Measurements from ENCODE around the gene UBXN11. TPM values are rescaled to one million over a fixed set of nuclear protein-coding genes. Genes with fewer than 3 reads are reported as not detected.
A peak's percentile ranks its signal among the peaks of the same experiment; 100 is the strongest.

Gene UBXN11
- polyA plus RNA-seq, 1 experiment: 6.1 TPM

DNA sequence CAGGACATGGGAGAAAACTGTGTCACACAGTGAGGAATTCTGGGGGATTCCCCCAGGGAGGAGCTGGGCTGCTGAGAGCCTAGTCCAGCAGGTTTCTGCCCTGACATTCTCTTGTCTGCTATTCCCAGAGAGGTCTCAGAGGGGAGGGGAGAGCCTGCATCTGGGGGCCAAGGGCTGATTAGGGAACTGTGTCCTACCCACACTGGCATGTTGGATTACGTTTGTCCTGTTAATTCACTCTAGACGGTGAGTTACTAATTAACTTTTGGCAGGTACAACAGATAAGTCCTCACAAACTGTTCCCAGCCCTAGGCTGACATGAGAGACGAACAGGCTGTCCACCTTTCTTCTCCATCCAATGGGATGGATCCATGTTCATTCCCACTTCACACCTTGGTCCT lies 29.2 kb downstream of the UBXN11 start:
- CTCF ChIA-PET: interaction anchor here (0.6 to 5.7 kb wide), 6 partner anchors 9 to 139 kb away, joined by 3 to 62 read pairs (median 5); partner anchors contain the start of gene ZNF593
- Histone ChIP-seq H3K27ac (ENCODE audit: low read depth, low read length) (peak overlapping the region; percentile 39), H3K9me3 (ENCODE audit: control insufficient read depth, insufficient read depth, low read length) (no peaks in the 10 kb centered on the region; the same call in 1 of the 2 replicates), H3K27me3 (ENCODE audit: control insufficient read depth, insufficient read depth, low read length) (no peaks in the 10 kb centered on the region), H3K4me3 (ENCODE audit: low read depth, low read length) (no peak overlapping the region)
- TF ChIP-seq, protein P1, sequence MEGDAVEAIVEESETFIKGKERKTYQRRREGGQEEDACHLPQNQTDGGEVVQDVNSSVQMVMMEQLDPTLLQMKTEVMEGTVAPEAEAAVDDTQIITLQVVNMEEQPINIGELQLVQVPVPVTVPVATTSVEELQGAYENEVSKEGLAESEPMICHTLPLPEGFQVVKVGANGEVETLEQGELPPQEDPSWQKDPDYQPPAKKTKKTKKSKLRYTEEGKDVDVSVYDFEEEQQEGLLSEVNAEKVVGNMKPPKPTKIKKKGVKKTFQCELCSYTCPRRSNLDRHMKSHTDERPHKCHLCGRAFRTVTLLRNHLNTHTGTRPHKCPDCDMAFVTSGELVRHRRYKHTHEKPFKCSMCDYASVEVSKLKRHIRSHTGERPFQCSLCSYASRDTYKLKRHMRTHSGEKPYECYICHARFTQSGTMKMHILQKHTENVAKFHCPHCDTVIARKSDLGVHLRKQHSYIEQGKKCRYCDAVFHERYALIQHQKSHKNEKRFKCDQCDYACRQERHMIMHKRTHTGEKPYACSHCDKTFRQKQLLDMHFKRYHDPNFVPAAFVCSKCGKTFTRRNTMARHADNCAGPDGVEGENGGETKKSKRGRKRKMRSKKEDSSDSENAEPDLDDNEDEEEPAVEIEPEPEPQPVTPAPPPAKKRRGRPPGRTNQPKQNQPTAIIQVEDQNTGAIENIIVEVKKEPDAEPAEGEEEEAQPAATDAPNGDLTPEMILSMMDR (IDR thresholded peaks at IDR 0.05; ENCODE audit: low read depth, low read length): no peak
- POLR2A ChIA-PET: no interaction called here
- DNase-seq (ENCODE audit: low read depth, low spot score): no peak

DNA sequence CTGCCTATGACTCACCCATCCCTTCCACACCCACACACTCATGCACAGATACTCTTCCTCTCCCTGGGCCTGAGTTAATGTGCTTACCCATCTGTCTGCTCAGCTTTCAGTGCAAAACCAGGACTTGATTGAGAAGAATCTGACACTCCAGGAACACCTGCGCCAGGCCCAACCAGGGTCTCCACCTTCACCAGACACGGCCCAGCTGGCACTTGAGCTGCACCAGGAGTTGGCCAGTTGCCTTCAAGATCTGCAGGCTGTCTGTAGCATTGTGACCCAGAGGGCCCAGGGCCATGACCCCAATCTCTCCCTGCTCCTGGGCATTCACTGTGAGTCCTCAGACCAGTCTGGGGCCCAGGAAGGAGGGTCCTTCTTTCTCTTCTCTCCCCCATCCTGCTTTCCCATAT lies 30.0 kb downstream of the UBXN11 start:
- H3K4me3 ChIP-seq (ENCODE audit: low read depth, low read length): no peak overlapping the region
- peak overlapping the region; percentile 61 for H3K27ac ChIP-seq (ENCODE audit: low read depth, low read length)
- no peak for DNase-seq (ENCODE audit: low read depth, low spot score)
- POLR2A ChIA-PET: interaction anchor here (1.1 to 1.5 kb wide), 2 partner anchors 22 to 45 kb away, joined by 3 to 5 read pairs; no protein-coding TSS in a partner anchor
- TF ChIP-seq, protein P1 (IDR thresholded peaks at IDR 0.05; ENCODE audit: low read depth, low read length): no peak
- no peaks in the 10 kb centered on the region for H3K27me3 ChIP-seq (ENCODE audit: control insufficient read depth, insufficient read depth, low read length)
- CTCF ChIA-PET: interaction anchor here (0.7 to 5.7 kb wide), 20 partner anchors 9 to 140 kb away, joined by 3 to 62 read pairs (median 6); partner anchors contain the start of genes CEP85 and ZNF593
- no peaks in the 10 kb centered on the region; the same call in 1 of the 2 replicates for H3K9me3 ChIP-seq (ENCODE audit: control insufficient read depth, insufficient read depth, low read length)

DNA sequence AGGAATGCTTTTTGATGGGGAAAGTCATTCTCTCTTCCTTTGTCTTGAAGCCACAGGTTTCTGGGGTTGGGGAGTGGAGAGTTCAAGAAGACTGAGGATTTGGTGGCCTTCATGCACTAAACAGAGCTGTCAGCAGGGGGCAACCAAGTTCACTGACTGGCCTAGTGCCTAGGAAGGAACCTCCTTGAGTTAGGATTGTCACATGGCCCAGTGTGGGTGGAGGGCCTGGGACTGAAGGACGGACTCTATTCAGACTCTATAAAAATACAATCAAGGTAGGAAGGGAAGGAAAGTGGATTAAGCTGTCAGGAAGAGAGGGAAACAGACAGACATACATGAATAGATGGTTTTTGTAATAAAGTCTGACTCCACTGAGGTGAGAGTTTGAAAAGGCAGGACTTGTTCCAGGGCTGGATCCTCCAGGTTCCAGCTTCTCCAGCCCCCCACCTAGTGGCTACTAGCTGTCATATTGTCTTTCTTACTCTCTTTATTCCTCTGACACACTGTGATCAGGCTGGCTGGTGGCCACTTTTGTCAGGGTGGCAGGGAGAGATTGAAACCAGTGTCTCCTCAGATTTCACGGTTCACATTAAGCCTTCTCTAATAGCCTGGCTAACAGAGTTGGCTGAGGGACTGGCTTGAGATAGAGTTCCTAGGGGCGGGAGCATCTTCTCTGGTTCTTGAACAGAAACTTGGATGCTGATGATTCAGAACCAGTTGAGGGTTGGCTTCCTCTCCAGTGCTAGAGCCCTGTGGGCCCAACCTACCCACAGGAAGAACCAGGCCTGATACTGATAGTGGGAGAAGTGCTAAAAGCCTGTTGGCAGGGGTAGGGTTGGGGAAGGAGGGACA lies 30.6 kb downstream of the UBXN11 start:
- Histone ChIP-seq H3K9me3 (ENCODE audit: control insufficient read depth, insufficient read depth, low read length) (no peaks in the 10 kb centered on the region; the same call in 1 of the 2 replicates), H3K4me3 (ENCODE audit: low read depth, low read length) (no peak overlapping the region), H3K27ac (ENCODE audit: low read depth, low read length) (peak overlapping the region; percentile 61), H3K27me3 (ENCODE audit: control insufficient read depth, insufficient read depth, low read length) (no peaks in the 10 kb centered on the region)
- POLR2A ChIA-PET: interaction anchor here (1.1 to 1.5 kb wide), 2 partner anchors 23 to 46 kb away, joined by 3 to 5 read pairs; no protein-coding TSS in a partner anchor
- peak; percentile 77 for DNase-seq (ENCODE audit: low read depth, low spot score)
- CTCF ChIA-PET: interaction anchor here (0.6 to 5.7 kb wide), 33 partner anchors 10 to 173 kb away, joined by 3 to 62 read pairs (median 4); partner anchors contain the start of genes CEP85, DHDDS and UBXN11
- TF ChIP-seq, protein P1 (IDR thresholded peaks at IDR 0.05; ENCODE audit: low read depth, low read length): peak; percentile 78

DNA sequence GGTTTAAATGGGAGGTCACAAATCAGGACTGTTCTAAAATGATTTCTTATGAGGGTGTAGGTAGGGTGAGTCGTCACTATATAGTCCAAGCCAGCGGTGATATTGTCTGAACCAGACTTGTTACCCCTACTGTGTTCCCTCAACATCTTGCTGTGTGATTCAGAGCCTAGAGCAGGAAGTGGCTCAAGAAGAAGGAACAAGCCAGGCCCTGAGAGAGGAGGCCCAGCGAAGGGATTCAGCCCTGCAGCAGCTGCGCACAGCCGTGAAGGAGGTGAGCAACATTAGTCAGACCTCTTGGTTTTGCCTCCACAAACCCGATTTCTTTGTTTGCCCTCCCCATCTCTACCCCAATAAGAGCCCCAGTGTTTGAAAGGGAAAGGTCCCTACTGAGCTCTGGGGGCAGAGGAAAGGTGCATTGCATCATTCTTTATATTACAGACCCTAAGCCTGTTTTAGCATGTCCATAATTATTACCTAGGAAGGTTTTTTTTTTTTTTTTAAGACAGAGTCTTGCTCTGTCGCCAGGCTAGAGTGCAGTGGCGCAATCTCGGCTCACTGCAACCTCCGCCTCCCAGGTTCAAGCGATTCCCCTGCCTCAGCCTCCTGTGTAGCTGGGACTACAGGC lies 31.5 kb downstream of the UBXN11 start:
- H3K4me3 ChIP-seq (ENCODE audit: low read depth, low read length): no peak overlapping the region
- TF ChIP-seq, protein P1 (IDR thresholded peaks at IDR 0.05; ENCODE audit: low read depth, low read length): no peak
- H3K27ac ChIP-seq (ENCODE audit: low read depth, low read length): peak overlapping the region; percentile 61
- CTCF ChIA-PET: interaction anchor here (0.6 to 5.7 kb wide), 17 partner anchors 9 to 165 kb away, joined by 3 to 62 read pairs (median 5); partner anchors contain the start of gene CEP85
- H3K27me3 ChIP-seq (ENCODE audit: control insufficient read depth, insufficient read depth, low read length): no peaks in the 10 kb centered on the region
- H3K9me3 ChIP-seq (ENCODE audit: control insufficient read depth, insufficient read depth, low read length): peaks cover under 1% of the 10 kb centered on the region; the same call in 1 of the 2 replicates
- no peak for DNase-seq (ENCODE audit: low read depth, low spot score)
- POLR2A ChIA-PET: interaction anchor here (0.7 kb wide), 1 partner anchor 10 kb away, joined by 7 read pairs; no protein-coding TSS in a partner anchor

Measured in AG04450 (cell line).